OCI-LY1 (cell line): ENCODE data around the gene AAGAB.

Experiments used
- H2AFZ ChIP-seq: fragments of 200-600 bp; sonication (generic), shearing (Covaris generic); 2 replicates; pipeline ENCODE4 v1.6.0; 2014; ENCODE audit warnings: antibody characterized with exemption, mild to moderate bottlenecking, low read length
- H3F3A ChIP-seq: fragments of 200-600 bp; sonication (generic), shearing (Covaris generic); 2 replicates; pipeline ENCODE4 v1.6.0; 2014; ENCODE audit warnings: mild to moderate bottlenecking, antibody characterized with exemption, low read length, moderate library complexity; ENCODE audit not compliant: insufficient read depth
- H3K27ac ChIP-seq: fragments of 200-600 bp; sonication (generic); 2 replicates; pipeline ENCODE4 v1.5.1; 2014; ENCODE audit warnings: low read length, mixed run types, mild to moderate bottlenecking, low read depth; ENCODE audit not compliant: poor library complexity, severe bottlenecking
- H3K27me3 ChIP-seq: fragments of 200-600 bp; sonication (generic); 2 replicates; pipeline ENCODE4 v1.6.0; 2014; ENCODE audit warnings: antibody characterized with exemption, mild to moderate bottlenecking, low read length, moderate library complexity; ENCODE audit not compliant: insufficient read depth
- H3K36me3 ChIP-seq: fragments of 200-600 bp; sonication (generic); 2 replicates; pipeline ENCODE4 v1.6.1; 2014; ENCODE audit warnings: mild to moderate bottlenecking, antibody characterized with exemption, low read length, moderate library complexity, mixed read lengths; ENCODE audit not compliant: insufficient read depth
- H3K4me1 ChIP-seq: fragments of 200-600 bp; sonication (generic); 2 replicates; pipeline ENCODE4 v1.5.1; 2014; ENCODE audit warnings: mild to moderate bottlenecking, low read length, moderate library complexity; ENCODE audit not compliant: insufficient read depth, severe bottlenecking
- H3K4me2 ChIP-seq: fragments of 200-600 bp; sonication (generic), shearing (Covaris generic); 2 replicates; pipeline ENCODE4 v1.6.1; 2014; ENCODE audit warnings: low read length
- H3K4me3 ChIP-seq: fragments of 200-600 bp; sonication (generic); 2 replicates; pipeline ENCODE4 v1.5.1; 2014; ENCODE audit warnings: low read length, low read depth, mild to moderate bottlenecking, mixed read lengths; ENCODE audit not compliant: poor library complexity, severe bottlenecking
- H3K79me2 ChIP-seq: fragments of 200-600 bp; shearing (Covaris generic); 2 replicates; pipeline ENCODE4 v1.6.1; 2016; ENCODE audit warnings: mixed run types, low read length, mixed read lengths; ENCODE audit not compliant: insufficient read depth
- H3K9ac ChIP-seq: fragments of 200-600 bp; sonication (generic), shearing (Covaris generic); 2 replicates; pipeline ENCODE4 v1.6.1; 2014; ENCODE audit warnings: mild to moderate bottlenecking, low read length, mixed read lengths
- H3K9me2 ChIP-seq: fragments of 200-600 bp; sonication (generic), shearing (Covaris generic); 2 replicates; pipeline ENCODE4 v1.6.1; 2014; ENCODE audit warnings: low read depth, mild to moderate bottlenecking, low read length, mixed read lengths
- H3K9me3 ChIP-seq: fragments of 200-600 bp; shearing (Covaris generic); 2 replicates; pipeline ENCODE4 v1.6.1; 2014; ENCODE audit warnings: low read length, mixed read lengths
- H4K20me1 ChIP-seq: fragments of 200-600 bp; sonication (generic), shearing (Covaris generic); 2 replicates; pipeline ENCODE4 v1.6.0; 2016; ENCODE audit warnings: mild to moderate bottlenecking, low read length; ENCODE audit not compliant: insufficient read depth
- EZH2 ChIP-seq: fragments of 200-600 bp; sonication (generic), shearing (Covaris generic); IDR thresholded peaks from 2 replicates; pipeline ENCODE4 v1.8.0; 2017; ENCODE audit warnings: borderline replicate concordance, mixed run types, mild to moderate bottlenecking, antibody characterized with exemption, low read length, moderate library complexity, mixed read lengths
- TF ChIP-seq, protein P1 (sequence below): fragments of 200-600 bp; sonication (generic), shearing (Covaris generic); IDR thresholded peaks from 2 replicates; pipeline ENCODE4 v1.5.1; 2017; ENCODE audit warnings: mild to moderate bottlenecking, antibody characterized with exemption, low read length, moderate library complexity, mixed read lengths

Gene AAGAB

DNA sequence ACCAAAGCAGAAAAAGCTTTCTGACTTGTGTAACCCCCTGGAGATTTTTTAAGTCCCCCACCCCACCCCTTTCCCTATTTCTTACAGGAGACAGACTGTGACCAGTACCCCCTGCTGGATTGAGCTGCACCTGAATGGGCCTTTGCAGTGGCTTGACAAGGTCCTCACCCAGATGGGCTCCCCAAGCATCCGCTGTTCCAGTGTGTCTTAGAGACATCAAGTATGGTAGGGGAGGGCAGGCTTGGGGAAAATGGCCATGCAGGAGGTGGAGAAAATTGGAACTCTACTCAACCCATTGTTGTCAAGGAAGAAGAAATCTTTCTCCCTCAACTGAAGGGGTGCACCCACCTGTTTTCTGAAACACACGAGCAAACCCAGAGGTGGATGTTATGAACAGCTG is 64.1 kb downstream of the AAGAB start:
- no peaks in the 10 kb centered on the region for H3F3A ChIP-seq
- H3K79me2 ChIP-seq: no peaks in the 10 kb centered on the region
- H4K20me1 ChIP-seq: no peaks in the 10 kb centered on the region
- no peak overlapping the region for H3K4me3 ChIP-seq
- no peaks in the 10 kb centered on the region for H3K9me2 ChIP-seq
- H3K27ac ChIP-seq: no peak overlapping the region
- H3K9me3 ChIP-seq: no peaks in the 10 kb centered on the region
- H3K4me2 ChIP-seq: no peak overlapping the region
- H3K9ac ChIP-seq: no peak overlapping the region
- no peak overlapping the region for H2AFZ ChIP-seq
- peaks cover 10% of the 10 kb centered on the region for H3K4me1 ChIP-seq
- no peaks in the 10 kb centered on the region for H3K27me3 ChIP-seq
- TF ChIP-seq, protein P1, sequence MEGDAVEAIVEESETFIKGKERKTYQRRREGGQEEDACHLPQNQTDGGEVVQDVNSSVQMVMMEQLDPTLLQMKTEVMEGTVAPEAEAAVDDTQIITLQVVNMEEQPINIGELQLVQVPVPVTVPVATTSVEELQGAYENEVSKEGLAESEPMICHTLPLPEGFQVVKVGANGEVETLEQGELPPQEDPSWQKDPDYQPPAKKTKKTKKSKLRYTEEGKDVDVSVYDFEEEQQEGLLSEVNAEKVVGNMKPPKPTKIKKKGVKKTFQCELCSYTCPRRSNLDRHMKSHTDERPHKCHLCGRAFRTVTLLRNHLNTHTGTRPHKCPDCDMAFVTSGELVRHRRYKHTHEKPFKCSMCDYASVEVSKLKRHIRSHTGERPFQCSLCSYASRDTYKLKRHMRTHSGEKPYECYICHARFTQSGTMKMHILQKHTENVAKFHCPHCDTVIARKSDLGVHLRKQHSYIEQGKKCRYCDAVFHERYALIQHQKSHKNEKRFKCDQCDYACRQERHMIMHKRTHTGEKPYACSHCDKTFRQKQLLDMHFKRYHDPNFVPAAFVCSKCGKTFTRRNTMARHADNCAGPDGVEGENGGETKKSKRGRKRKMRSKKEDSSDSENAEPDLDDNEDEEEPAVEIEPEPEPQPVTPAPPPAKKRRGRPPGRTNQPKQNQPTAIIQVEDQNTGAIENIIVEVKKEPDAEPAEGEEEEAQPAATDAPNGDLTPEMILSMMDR: no peak
- no peak for TF ChIP-seq EZH2
- H3K36me3 ChIP-seq: peaks cover 88% of the 10 kb centered on the region

DNA sequence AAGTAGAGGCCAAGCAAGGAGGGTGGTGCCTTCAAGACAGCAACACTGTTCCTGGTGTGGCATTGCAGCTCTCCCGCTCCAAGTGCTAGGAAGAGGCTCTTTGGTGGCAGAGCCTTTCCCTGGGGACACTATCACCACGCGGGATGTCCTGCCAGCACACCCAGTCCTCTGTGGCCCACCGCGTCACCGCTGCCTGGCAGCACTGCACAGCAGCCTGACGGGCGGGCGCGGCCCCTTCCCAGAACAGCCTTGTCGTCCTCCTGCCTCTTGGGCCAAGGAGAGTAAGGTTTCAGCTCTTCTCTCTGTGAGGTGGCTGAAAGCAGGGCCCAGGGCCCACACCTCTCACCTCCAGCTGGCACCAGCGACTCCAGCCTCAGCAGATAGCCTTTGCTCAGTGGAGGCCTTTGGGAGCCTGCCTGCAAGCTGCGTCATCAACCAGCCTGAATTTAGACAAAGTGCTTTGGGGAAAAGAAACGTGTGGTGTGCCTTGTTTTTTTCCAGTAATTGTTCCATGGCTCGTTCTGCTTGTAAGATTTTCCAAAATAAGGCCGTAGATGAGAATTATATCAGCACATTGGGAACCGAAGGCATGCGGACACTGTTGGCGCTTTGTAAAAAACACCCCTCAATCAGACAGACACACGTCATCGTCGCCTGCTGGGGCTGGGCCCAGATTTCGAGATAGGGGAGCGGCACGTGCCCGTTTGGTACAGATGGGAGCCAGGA is 65.0 kb downstream of the AAGAB start:
- Histone ChIP-seq H3K27me3 (no peaks in the 10 kb centered on the region), H3K9ac (no peak overlapping the region), H3K9me3 (no peaks in the 10 kb centered on the region), H3K4me1 (peaks cover 14% of the 10 kb centered on the region), H3F3A (no peaks in the 10 kb centered on the region), H3K4me2 (no peak overlapping the region), H3K9me2 (no peaks in the 10 kb centered on the region), H4K20me1 (no peaks in the 10 kb centered on the region), H2AFZ (no peak overlapping the region), H3K4me3 (no peak overlapping the region), H3K36me3 (peaks cover 94% of the 10 kb centered on the region), H3K27ac (no peak overlapping the region), H3K79me2 (no peaks in the 10 kb centered on the region)
- no peak for TF ChIP-seq EZH2
- TF ChIP-seq, protein P1: no peak

DNA sequence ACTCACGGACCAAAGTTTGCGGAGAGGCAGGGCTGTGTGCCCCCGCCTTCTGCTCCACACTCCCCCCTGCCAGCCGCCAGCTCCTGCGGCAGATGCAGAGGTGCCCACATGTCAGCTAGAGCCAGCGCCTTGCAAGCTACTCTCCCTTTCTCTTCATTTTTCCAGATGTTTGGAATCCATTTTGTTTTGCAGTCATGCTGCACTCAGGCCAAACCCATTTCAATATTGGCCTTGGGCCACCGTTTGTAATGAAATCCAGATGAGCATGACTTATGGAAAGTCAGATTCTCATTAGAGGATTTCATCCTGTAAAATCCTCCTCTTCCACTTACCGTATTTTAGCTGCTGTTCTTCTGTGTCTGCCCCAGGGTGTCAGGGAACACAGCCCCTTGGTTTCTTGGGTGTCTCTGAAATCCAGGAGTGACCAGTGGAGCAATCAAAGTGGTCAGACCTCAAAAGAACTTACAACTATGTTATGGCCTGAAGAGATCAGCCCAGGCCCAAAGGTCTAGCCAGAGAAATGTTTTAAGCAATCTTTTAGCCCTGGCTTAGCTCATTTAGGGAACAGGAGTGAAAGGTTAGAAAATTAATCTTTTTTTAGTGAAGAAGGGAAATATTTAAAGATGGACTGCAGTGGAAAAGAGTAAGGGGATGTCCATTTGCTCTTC is 65.8 kb downstream of the AAGAB start:
- no peaks in the 10 kb centered on the region for H3K79me2 ChIP-seq
- H4K20me1 ChIP-seq: no peaks in the 10 kb centered on the region
- no peaks in the 10 kb centered on the region for H3K9me3 ChIP-seq
- TF ChIP-seq EZH2: no peak
- TF ChIP-seq, protein P1: no peak
- no peaks in the 10 kb centered on the region for H3F3A ChIP-seq
- H3K27ac ChIP-seq: no peak overlapping the region
- no peak overlapping the region for H3K9ac ChIP-seq
- peaks cover 94% of the 10 kb centered on the region for H3K36me3 ChIP-seq
- no peaks in the 10 kb centered on the region for H3K9me2 ChIP-seq
- H3K27me3 ChIP-seq: no peaks in the 10 kb centered on the region
- no peak overlapping the region for H3K4me2 ChIP-seq
- peaks cover 14% of the 10 kb centered on the region for H3K4me1 ChIP-seq
- H2AFZ ChIP-seq: no peak overlapping the region
- H3K4me3 ChIP-seq: no peak overlapping the region
